HG03565 (cell line): ENCODE results near the gene ACTN3.
"Not testable (repeated sequence)": the region's sequence is repeated elsewhere in the genome, so short reads cannot be mapped to it uniquely, and the experiment has no call there.

ENCODE experiments used
- ATAC-seq: cut with Tn5 transposase; IDR thresholded peaks from one replicate; pipeline ENCODE4 v1.9.1; 2021; ENCODE audit warnings: mild to moderate bottlenecking, moderate library complexity; ENCODE audit not compliant: unreplicated experiment

ACTN3 gene

DNA sequence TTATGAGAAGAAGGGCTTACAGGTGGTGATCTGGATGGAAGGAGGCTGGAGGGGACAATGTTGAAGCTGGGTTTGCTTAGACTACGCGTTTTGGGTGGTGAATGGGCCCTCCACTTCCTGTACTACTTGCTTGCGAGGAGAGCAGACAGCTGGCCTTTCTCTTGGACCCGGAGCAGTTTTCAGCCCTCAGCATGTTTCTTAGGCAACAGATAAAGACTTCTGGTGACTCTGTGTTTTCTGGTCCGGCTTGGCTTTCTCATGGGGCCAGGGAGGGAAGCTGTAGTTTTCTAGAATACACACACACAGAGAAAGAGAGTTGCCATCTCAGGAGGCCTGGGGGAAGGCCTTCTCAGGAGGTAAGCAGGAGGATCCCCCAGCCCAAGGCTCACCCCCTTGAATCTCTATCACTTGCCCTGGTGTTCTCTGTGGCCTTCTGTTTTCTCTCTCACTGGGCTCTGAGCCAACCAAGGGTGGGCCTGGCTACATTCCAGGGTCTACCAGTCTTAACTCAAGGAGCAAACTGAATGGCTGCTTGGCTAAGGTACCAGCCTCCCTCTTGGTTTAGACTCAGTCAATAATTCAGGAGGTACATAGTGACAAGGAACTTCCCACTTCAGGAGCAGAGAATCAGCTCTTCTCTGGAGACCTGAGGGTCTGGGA, 48.7 kb downstream of the ACTN3 start:
- no peak for ATAC-seq

DNA sequence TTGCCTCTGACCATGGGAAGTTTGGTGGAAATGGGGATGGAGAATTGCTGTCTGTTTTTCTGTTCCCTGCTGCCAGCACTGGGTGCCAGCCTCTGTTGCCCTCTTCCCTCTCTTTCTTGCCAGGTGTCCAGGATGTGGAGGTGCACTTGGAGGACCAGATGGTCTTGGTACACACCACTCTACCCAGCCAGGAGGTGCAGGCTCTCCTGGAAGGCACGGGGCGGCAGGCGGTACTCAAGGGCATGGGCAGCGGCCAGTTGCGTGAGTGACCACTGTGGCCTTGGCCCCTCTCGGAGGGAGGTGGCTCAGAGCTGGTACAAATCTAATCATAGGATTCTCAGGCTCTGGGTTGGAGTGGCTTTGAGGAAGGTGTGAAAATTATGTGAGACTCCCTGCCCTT, 52.3 kb downstream of the ACTN3 start:
- no peak for ATAC-seq

- ATAC-seq: no peak
Observed at GRCh38 chr11:66600219-66600618, 53.5 kb downstream of the ACTN3 start.

DNA sequence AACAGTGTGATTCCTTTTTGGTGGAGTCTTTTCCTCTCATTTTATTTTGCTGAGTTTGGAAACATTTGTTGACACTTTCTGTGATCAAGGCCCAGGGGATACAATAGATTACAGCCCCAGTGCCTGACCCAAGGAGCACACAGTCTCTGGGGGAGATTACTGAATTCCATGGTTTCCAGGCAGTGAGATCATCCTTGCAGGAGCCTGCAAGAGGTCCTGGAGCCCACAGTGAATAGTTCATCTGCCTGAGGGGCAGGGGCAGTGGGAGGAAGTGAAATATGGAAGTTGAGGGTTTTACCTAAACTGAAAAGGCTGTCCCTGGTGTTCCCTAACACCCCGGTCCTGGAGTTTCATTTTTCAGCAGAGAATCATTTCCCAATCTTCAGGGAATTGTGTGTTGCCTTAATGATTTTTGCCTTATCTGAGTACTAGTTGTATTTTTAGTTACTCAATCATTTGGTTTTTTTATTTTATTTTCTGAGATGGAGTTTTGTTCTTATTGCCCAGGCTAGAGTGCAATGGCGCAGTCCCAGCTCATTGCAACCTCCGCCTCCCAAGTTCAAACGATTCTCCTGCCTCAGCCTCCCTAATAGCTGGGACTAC, 54.0 kb downstream of the ACTN3 start:
- ATAC-seq: no peak

DNA sequence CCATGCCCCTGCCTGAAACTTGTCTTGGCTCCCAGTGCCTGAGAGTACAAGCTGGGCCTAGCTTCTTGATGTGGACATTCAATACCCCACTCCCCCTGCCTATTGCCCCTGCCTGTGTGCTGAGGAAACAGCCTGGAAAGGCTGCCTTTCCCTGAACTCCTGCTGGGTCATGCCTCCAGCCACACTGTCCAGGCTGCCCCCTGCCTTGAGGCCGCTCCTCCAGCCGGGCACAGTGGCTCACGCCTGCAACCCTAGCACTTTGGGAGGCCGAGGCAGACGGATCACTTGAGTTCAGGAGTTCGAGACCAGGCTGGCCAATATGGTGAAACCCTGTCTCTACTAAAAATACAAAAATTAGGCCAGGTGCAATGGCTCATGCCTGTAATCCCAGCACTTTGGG, 56.4 kb downstream of the ACTN3 start:
- no peak for ATAC-seq

- ATAC-seq: no peak
Observed at GRCh38 chr11:66604155-66604554, 57.5 kb downstream of the ACTN3 start.

- ATAC-seq: not testable (repeated sequence)
Observed at GRCh38 chr11:66606608-66607007, 59.9 kb downstream of the ACTN3 start.

DNA sequence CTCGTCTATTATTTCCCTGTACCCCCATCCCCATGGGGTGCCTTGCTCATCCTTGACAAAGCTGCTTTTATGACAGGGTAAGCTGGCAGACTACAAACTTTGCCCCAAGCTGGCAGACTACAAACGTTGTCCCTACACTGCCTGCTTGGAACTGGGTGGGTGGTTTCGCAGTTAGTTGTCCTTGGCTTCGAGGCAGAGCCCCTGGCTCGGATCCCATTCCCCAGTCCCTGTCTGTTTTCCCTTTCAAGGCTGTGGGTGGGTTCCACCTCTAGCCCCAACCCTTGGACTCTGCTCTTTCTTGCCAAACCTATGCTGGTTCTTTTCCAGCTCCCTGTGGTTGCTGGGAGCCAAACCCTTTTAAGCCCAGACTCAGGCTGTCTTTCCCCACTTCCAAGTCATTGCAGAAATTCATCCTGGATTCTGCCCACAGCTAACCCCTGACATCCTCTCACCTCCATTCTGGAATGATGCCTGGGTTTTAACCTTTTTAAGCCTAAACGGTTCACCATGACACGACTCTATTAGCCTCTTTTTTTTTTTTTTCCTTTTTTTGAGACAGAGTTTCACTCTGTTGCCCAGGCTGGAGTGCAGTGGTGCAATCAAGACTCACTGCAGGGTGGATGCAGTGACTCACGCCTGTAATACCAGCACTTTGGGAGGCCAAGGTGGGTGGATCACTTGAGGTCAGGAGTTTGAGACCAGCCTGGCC, 60.6 kb downstream of the ACTN3 start:
- no peak for ATAC-seq

GRCh38 chr11:66609721-66610617, 63.3 kb downstream of the ACTN3 start:
- ATAC-seq: no peak

GRCh38 chr11:66612458-66612857, 65.8 kb downstream of the ACTN3 start:
- no peak for ATAC-seq
